GM10248 (cell line): ENCODE data around the gene PTX4.
"Not testable (repeated sequence)": the region's sequence is repeated elsewhere in the genome, so short reads cannot be mapped to it uniquely, and the experiment has no call there.

Experiments used
- CTCF ChIA-PET: fragments of 300-600 bp; sonication (Branson Sonifier 250); formaldehyde crosslinking; extraction: SDS; loops from one replicate; lab custom pipeline; 2021; ENCODE audit warnings: antibody characterized with exemption; lab: Yijun Ruan, JAX
- POLR2A ChIA-PET: fragments of 350-650 bp; sonication (Branson Sonifier 250); formaldehyde crosslinking; extraction: SDS; loops from one replicate; lab custom pipeline; 2020; ENCODE audit warnings: antibody characterized with exemption; lab: Yijun Ruan, JAX
- DNase-seq: peaks from one replicate; pipeline ENCODE4 v3.0.0; 2012; ENCODE audit errors: extremely low spot score
- TF ChIP-seq, protein P1 (sequence below): IDR thresholded peaks from 2 replicates; pipeline ENCODE4 v1.5.1; 2012; ENCODE audit warnings: mild to moderate bottlenecking, low read depth; ENCODE audit errors: extremely low read depth, missing control alignments, control extremely low read depth

The PTX4 gene

DNA sequence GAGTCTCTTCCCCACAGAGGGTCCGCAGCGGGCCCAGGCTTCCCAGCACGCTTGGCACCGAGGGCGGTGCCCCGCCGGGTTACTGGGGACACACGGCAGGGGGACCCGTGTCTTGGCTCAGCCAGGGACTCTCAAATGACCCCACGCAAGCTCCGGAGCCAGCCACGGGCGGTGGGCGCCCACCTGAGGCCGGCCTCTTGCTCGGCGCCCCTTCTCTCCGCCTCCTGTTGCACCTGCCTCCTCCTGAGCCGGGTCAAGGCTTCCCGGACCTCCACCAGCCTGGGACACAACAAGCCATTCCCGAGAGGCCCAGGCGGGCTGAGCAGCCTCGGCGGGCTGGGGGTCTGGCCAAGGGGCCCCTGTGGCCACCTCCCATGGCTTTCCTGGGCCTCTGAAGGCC is 46.0 kb downstream of the PTX4 start:
- TF ChIP-seq, protein P1, sequence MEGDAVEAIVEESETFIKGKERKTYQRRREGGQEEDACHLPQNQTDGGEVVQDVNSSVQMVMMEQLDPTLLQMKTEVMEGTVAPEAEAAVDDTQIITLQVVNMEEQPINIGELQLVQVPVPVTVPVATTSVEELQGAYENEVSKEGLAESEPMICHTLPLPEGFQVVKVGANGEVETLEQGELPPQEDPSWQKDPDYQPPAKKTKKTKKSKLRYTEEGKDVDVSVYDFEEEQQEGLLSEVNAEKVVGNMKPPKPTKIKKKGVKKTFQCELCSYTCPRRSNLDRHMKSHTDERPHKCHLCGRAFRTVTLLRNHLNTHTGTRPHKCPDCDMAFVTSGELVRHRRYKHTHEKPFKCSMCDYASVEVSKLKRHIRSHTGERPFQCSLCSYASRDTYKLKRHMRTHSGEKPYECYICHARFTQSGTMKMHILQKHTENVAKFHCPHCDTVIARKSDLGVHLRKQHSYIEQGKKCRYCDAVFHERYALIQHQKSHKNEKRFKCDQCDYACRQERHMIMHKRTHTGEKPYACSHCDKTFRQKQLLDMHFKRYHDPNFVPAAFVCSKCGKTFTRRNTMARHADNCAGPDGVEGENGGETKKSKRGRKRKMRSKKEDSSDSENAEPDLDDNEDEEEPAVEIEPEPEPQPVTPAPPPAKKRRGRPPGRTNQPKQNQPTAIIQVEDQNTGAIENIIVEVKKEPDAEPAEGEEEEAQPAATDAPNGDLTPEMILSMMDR: no peak
- CTCF ChIA-PET: interaction anchor here (3.2 kb wide), 1 partner anchor 13 kb away, joined by 9 read pairs; no protein-coding TSS in a partner anchor
- no peak for DNase-seq
- POLR2A ChIA-PET: no interaction called here

DNA sequence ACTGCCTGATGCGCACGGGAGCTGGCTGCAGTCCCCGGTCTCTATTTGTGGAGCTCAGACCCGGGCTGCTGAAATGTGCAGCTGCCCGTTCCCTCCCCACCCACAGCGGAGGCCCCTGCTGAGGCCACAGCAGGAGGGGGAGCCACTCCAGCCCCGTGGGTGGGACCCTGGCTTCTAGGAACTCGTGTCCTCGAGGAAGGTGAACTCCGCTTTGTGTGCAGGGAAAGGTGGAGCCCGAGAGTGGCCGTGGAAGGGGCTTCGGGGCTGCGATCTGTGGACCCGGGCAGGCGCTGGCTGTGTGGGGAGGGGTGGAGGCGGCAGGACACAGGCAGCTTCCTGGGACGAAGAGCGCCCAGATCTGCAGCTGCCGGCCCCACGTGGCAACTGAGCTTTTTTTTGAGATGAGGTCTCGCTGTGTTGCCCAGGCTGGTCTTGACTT is 47.3 kb downstream of the PTX4 start:
- TF ChIP-seq, protein P1: no peak
- DNase-seq: no peak
- POLR2A ChIA-PET: no interaction called here
- CTCF ChIA-PET: interaction anchor here (1.2 to 3.2 kb wide), 2 partner anchors 12 to 78 kb away, joined by 3 to 9 read pairs; no protein-coding TSS in a partner anchor

DNA sequence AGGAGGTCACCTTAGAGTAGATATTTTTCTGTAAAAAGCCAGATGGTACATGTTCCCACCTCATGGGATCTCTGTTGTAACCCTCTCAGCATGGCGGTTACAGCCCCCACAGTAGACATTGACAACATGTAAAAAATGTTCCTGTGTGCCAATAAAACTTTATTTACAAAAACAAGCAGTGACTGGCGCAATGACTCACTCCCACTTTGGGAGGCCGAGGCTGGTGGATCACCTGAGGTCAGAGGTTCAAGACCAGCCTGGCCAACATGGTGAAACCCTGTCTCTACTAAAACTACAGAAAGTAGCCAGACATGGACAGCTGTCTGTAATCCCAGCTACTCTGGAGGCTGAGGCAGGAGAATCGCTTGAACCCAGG is 49.1 kb downstream of the PTX4 start:
- POLR2A ChIA-PET, DNase-seq: not testable (repeated sequence)
- CTCF ChIA-PET: interaction anchor here (1.2 kb wide), 1 partner anchor 9 kb away, joined by 4 read pairs; the partner anchor contains the start of gene PERCC1

DNA sequence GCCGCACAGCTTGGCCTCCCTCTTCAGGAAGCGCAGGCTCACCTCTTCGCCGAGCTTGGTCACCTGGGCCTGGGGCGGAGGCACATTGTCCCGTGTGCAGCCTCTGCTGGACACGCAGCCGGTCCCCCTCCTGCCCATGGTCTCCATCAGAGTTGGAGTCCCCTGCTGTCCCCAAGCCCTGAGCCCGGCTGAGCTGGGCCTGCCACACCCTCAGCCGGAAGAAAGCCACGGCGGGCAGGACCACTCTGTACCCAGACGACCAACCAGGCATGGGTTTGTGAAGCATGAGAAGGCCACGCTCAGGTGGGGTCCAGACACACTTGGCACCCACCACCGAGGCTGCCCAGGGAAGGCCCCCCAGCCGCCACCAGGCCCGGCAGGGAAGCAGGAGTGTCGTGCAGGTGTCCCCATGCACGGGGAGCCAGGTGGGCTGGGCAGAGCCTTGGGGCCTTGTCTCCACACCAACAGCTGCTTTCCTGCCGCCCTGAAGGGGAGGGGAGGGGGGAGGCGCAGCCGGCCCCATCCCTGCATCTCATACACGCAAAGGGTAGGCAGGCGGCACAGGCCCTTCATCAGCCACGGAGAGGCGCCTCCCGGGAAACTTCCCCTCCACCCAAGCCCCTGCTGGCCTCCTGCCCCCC is 49.6 kb downstream of the PTX4 start:
- TF ChIP-seq, protein P1: no peak
- no peak for DNase-seq
- ChIA-PET POLR2A (no interaction called here), CTCF (interaction anchor here (1.2 kb wide), 1 partner anchor 9 kb away, joined by 4 read pairs; the partner anchor contains the start of gene PERCC1)

DNA sequence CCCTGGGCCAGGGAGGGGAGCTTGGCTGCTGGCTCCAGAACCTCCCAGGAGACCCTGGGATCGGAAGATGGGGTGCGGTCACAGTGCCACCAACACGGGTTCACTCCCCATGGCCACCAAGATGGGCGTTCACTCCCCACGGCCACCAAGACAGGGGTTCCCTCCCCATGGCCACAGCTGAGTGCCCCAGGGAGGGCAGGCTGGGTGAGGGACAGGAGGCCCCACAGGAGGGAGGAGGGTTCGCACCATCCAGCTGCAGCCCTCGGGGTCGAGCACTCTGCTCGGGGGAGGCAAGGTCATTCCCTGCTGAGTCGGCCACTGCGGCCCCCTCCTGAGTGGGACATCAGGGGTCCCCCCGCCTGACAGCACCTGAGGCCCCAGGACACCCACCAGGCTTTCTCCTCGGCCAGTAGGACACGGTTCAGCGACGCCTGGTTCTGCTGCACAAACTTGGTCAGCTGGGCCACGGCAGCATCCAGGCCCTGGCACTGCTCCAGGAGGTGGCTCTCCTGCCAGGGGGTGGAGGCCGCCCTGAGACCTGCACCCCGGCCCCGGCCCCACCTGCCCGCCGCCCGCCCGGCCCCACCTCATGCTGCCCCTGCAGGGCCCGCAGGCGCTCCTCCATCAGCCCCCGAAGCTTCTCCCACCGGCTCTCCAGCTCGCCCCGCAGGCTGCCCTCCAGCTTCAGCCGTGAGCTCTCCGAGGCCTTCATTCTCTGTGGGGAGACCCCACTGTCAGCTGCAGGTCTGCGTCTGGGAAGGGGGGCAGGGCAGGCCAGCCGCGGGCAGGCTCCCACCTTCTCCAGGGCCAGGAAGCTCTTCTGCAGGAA is 50.3 kb downstream of the PTX4 start:
- POLR2A ChIA-PET: interaction anchor here (0.5 kb wide), 1 partner anchor 50 kb away, joined by 3 read pairs; no protein-coding TSS in a partner anchor
- TF ChIP-seq, protein P1: no peak
- CTCF ChIA-PET: interaction anchor here (0.9 to 1.2 kb wide), 2 partner anchors 8 to 10 kb away, joined by 3 to 4 read pairs; partner anchors contain the start of gene PERCC1
- DNase-seq: no peak

DNA sequence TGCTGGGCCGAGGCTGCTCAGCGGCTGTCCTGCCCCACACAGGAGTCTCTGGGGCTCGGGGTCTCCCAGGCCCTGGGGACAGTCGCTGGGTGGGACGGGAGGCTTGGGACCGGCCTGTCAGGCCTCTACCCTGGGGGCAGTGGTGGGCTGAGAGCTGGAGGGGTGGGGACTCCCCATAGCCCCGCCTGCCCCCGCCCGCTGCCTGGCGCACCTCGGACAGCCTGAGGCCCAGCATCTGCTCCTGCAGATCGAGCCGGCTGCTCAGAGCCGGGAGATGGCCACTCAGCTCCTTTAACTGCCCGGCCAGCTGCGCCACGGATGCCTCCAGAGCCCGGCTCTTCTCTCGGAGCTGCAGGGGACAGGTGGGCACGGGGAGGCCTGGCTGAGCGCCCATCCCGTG is 51.1 kb downstream of the PTX4 start:
- CTCF ChIA-PET: interaction anchor here (0.9 kb wide), 1 partner anchor 9 kb away, joined by 3 read pairs; no protein-coding TSS in a partner anchor
- POLR2A ChIA-PET: no interaction called here
- DNase-seq: no peak
- TF ChIP-seq, protein P1: no peak
